ENCODE data around the gene SGCD.

Gene SGCD

DNA sequence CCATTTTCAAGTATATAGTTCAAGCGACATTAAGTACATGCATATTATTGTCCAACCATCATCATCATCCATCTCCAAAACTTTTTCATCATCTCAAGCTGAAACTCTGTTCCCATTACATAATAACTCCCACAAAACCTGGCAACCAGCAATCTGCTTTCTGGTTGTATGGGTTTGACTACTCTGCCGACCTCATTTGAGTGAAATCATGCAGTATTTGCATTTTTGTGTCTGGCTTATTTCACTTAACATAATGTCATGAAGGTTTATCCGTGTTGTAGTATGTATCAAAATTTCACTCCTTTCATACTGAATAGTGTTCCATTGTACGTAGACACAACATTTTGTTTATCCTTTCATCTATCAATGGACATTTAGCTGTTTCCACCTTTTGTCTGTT lies 74.8 kb downstream of the SGCD start:
- Histone ChIP-seq H3K4me3 (replicated peaks; ENCODE audit: insufficient read depth, low read length) (no peak overlapping the region), H3K27ac (replicated peaks) (no peak overlapping the region), H3K27me3 (ENCODE audit: insufficient read depth, poor library complexity, severe bottlenecking) (peaks cover 8% of the 10 kb centered on the region)
- no peak for DNase-seq (ENCODE audit: low read depth in 1 of 2, low spot score in 1 of 2)
- TF ChIP-seq GABPA (IDR thresholded peaks at IDR 0.05; ENCODE audit: low read depth) (no peak), POLR2AphosphoS5 (IDR thresholded peaks at IDR 0.05; ENCODE audit: low read depth) (no peak), SPI1 (IDR thresholded peaks at IDR 0.05; ENCODE audit: borderline replicate concordance, low read depth) (no peak), REST (IDR thresholded peaks at IDR 0.05; ENCODE audit: insufficient replicate concordance, low read depth) (no peak)
- TF ChIP-seq, protein P1, sequence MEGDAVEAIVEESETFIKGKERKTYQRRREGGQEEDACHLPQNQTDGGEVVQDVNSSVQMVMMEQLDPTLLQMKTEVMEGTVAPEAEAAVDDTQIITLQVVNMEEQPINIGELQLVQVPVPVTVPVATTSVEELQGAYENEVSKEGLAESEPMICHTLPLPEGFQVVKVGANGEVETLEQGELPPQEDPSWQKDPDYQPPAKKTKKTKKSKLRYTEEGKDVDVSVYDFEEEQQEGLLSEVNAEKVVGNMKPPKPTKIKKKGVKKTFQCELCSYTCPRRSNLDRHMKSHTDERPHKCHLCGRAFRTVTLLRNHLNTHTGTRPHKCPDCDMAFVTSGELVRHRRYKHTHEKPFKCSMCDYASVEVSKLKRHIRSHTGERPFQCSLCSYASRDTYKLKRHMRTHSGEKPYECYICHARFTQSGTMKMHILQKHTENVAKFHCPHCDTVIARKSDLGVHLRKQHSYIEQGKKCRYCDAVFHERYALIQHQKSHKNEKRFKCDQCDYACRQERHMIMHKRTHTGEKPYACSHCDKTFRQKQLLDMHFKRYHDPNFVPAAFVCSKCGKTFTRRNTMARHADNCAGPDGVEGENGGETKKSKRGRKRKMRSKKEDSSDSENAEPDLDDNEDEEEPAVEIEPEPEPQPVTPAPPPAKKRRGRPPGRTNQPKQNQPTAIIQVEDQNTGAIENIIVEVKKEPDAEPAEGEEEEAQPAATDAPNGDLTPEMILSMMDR (IDR thresholded peaks at IDR 0.05; ENCODE audit: insufficient read depth, low read length) = no peak

GRCh38 chr5:156402387-156402921 lies 75.5 kb downstream of the SGCD start:
- DNase-seq (ENCODE audit: low read depth in 1 of 2, low spot score in 1 of 2) = no peak
- Histone ChIP-seq H3K4me3 (replicated peaks; ENCODE audit: insufficient read depth, low read length) (no peak overlapping the region), H3K27me3 (ENCODE audit: insufficient read depth, poor library complexity, severe bottlenecking) (peaks cover 8% of the 10 kb centered on the region), H3K27ac (replicated peaks) (no peak overlapping the region)
- TF ChIP-seq, protein P1 (IDR thresholded peaks at IDR 0.05; ENCODE audit: insufficient read depth, low read length) = no peak
- TF ChIP-seq SPI1 (IDR thresholded peaks at IDR 0.05; ENCODE audit: borderline replicate concordance, low read depth) = no peak
- no peak for TF ChIP-seq POLR2AphosphoS5 (IDR thresholded peaks at IDR 0.05; ENCODE audit: low read depth)
- TF ChIP-seq REST (IDR thresholded peaks at IDR 0.05; ENCODE audit: insufficient replicate concordance, low read depth) = no peak
- TF ChIP-seq GABPA (IDR thresholded peaks at IDR 0.05; ENCODE audit: low read depth) = no peak

DNA sequence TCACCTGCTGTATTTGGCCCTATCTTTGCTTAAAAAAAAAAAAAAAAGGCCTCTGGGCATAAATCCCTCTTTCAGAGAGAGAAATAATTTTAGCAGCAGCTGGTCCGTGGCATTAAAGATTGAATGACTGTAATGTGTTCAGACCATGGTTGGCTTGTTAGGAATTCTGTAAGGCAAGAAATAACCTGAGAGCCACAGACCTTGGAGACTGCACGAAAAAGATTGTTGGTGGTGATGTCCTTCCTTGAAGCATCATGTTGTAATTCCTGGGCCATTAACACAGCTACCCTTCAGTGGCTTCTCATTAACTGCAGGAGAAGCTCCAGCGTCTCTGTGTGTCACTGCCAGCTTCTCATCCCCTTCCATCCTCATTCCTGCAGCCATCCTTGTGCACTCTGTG lies 79.0 kb downstream of the SGCD start:
- no peaks in the 10 kb centered on the region for H3K27me3 ChIP-seq (ENCODE audit: insufficient read depth, poor library complexity, severe bottlenecking)
- no peak for DNase-seq (ENCODE audit: low read depth in 1 of 2, low spot score in 1 of 2)
- H3K27ac ChIP-seq (replicated peaks) = no peak overlapping the region
- TF ChIP-seq GABPA (IDR thresholded peaks at IDR 0.05; ENCODE audit: low read depth) (no peak), REST (IDR thresholded peaks at IDR 0.05; ENCODE audit: insufficient replicate concordance, low read depth) (no peak), SPI1 (IDR thresholded peaks at IDR 0.05; ENCODE audit: borderline replicate concordance, low read depth) (no peak), POLR2AphosphoS5 (IDR thresholded peaks at IDR 0.05; ENCODE audit: low read depth) (no peak)
- TF ChIP-seq, protein P1 (IDR thresholded peaks at IDR 0.05; ENCODE audit: insufficient read depth, low read length) = no peak
- H3K4me3 ChIP-seq (replicated peaks; ENCODE audit: insufficient read depth, low read length) = no peak overlapping the region
